GM18505 (cell line): ENCODE data around the gene STK35.
A peak's percentile ranks its signal among the peaks of the same experiment; 100 is the strongest.

Experiments used
- ATAC-seq: cut with Tn5 transposase; IDR thresholded peaks from one replicate; pipeline ENCODE4 v1.9.1; 2021; ENCODE audit not compliant: unreplicated experiment
- POLR2A ChIP-seq: IDR thresholded peaks from 4 replicates; pipeline ENCODE4 v1.6.1; 2011; ENCODE audit warnings: borderline replicate concordance; ENCODE audit not compliant: insufficient read depth, insufficient read length; ENCODE audit errors: extremely low read depth

Gene STK35

GRCh38 chr20:2089447-2089846, 12.2 kb upstream of the STK35 start:
- ATAC-seq = no peak
- TF ChIP-seq POLR2A = no peak

GRCh38 chr20:2093159-2093781, 8.4 kb upstream of the STK35 start:
- no peak for ATAC-seq
- no peak for TF ChIP-seq POLR2A

GRCh38 chr20:2093883-2094282, 7.7 kb upstream of the STK35 start:
- no peak for TF ChIP-seq POLR2A
- no peak for ATAC-seq

- TF ChIP-seq POLR2A = peak; percentile 75
- ATAC-seq = peak; percentile 72
These were observed 398 bp downstream of the STK35 start for GRCh38 chr20:2101865-2102584.

- ATAC-seq = peak; percentile 62
- peak; percentile 70 for TF ChIP-seq POLR2A
These were observed 1.2 kb downstream of the STK35 start for GRCh38 chr20:2102585-2103460.

- ATAC-seq = no peak
These were observed 2.0 kb downstream of the STK35 start for GRCh38 chr20:2103461-2104153.

GRCh38 chr20:2104236-2104635, 2.6 kb downstream of the STK35 start:
- no peak for TF ChIP-seq POLR2A
- ATAC-seq = no peak

More at GRCh38 chr20:2103461-2104153, 2.0 kb downstream of the STK35 start:
- TF ChIP-seq POLR2A = no peak

GRCh38 chr20:2108498-2108897, 6.9 kb downstream of the STK35 start:
- no peak for ATAC-seq
- no peak for TF ChIP-seq POLR2A

- no peak for ATAC-seq
- TF ChIP-seq POLR2A = no peak
These were observed 7.4 kb downstream of the STK35 start for GRCh38 chr20:2108987-2109386.

GRCh38 chr20:2109425-2110210, 8.0 kb downstream of the STK35 start:
- no peak for ATAC-seq

GRCh38 chr20:2112910-2113309, 11.3 kb downstream of the STK35 start:
- TF ChIP-seq POLR2A = no peak

More at GRCh38 chr20:2109425-2110210, 8.0 kb downstream of the STK35 start:
- TF ChIP-seq POLR2A = no peak

More at GRCh38 chr20:2112910-2113309, 11.3 kb downstream of the STK35 start:
- ATAC-seq = no peak
